ENCODE results near the gene INTS2. TPM values are rescaled to one million over a fixed set of nuclear protein-coding genes. Genes with fewer than 3 reads are reported as not detected.

Gene INTS2
- total RNA-seq, 1 experiment from 2014 or later: 17.5 TPM

GRCh38 chr17:61947367-61948078 is 19.7 kb upstream of the INTS2 start:
- Histone ChIP-seq H3K4me1 (replicated peaks; ENCODE audit: insufficient read depth) (no peaks in the 10 kb centered on the region), H3K4me2 (no peak overlapping the region), H3K27ac (no peak overlapping the region), H3F3A (ENCODE audit: insufficient read depth, low read depth) (peaks cover 13% of the 10 kb centered on the region; the same call in 1 of the 2 replicates), H3K4me3 (no peak overlapping the region), H4K20me1 (ENCODE audit: insufficient read depth) (peaks cover 11% of the 10 kb centered on the region), H3K36me3 (ENCODE audit: low read depth) (peaks cover 51% of the 10 kb centered on the region), H2AFZ (no peak overlapping the region), H3K9me2 (ENCODE audit: insufficient read depth) (no peaks in the 10 kb centered on the region), H3K79me2 (ENCODE audit: low read depth) (no peaks in the 10 kb centered on the region), H3K27me3 (ENCODE audit: insufficient read depth, low read depth) (no peaks in the 10 kb centered on the region), H3K9me3 (ENCODE audit: insufficient read depth, low read depth) (no peaks in the 10 kb centered on the region)
- DNase-seq: no peak
- intact Hi-C loops (cut with micrococcal nuclease; ENCODE audit: unreplicated experiment): no loop called here
- no TSS peak for BruUV-seq (replicated peaks)
- ChIA-PET POLR2A (ENCODE audit: unreplicated experiment) (no interaction called here), CTCF (interaction anchor here (0.6 kb wide), 1 partner anchor 13 kb away, joined by 9 read pairs; no protein-coding TSS in a partner anchor)
- TF ChIP-seq CTCF (conservative IDR thresholded peaks at IDR 0.05) (no peak), EZH2 (IDR thresholded peaks at IDR 0.05; ENCODE audit: low read depth) (no peak)

GRCh38 chr17:61946359-61946758 is 18.6 kb upstream of the INTS2 start:
- Histone ChIP-seq H4K20me1 (ENCODE audit: insufficient read depth) (peaks cover 11% of the 10 kb centered on the region), H3K9me2 (ENCODE audit: insufficient read depth) (no peaks in the 10 kb centered on the region), H3K4me1 (replicated peaks; ENCODE audit: insufficient read depth) (no peaks in the 10 kb centered on the region), H3K4me3 (no peak overlapping the region), H3K27me3 (ENCODE audit: insufficient read depth, low read depth) (no peaks in the 10 kb centered on the region), H3K36me3 (ENCODE audit: low read depth) (peaks cover 49% of the 10 kb centered on the region), H2AFZ (no peak overlapping the region), H3K79me2 (ENCODE audit: low read depth) (no peaks in the 10 kb centered on the region), H3K9me3 (ENCODE audit: insufficient read depth, low read depth) (no peaks in the 10 kb centered on the region), H3F3A (ENCODE audit: insufficient read depth, low read depth) (peaks cover 13% of the 10 kb centered on the region), H3K27ac (no peak overlapping the region), H3K4me2 (no peak overlapping the region)
- intact Hi-C loops (cut with micrococcal nuclease; ENCODE audit: unreplicated experiment): no loop called here
- BruUV-seq (replicated peaks): no TSS peak
- no peak for TF ChIP-seq EZH2 (IDR thresholded peaks at IDR 0.05; ENCODE audit: low read depth)
- no peak for TF ChIP-seq CTCF (conservative IDR thresholded peaks at IDR 0.05)
- ChIA-PET CTCF (no interaction called here), POLR2A (ENCODE audit: unreplicated experiment) (no interaction called here)
- no peak for DNase-seq

GRCh38 chr17:61943117-61943516 is 15.3 kb upstream of the INTS2 start:
- no peak for TF ChIP-seq CTCF (conservative IDR thresholded peaks at IDR 0.05)
- TF ChIP-seq EZH2 (IDR thresholded peaks at IDR 0.05; ENCODE audit: low read depth): no peak
- no peaks in the 10 kb centered on the region for H3K9me3 ChIP-seq (ENCODE audit: insufficient read depth, low read depth)
- H3K27me3 ChIP-seq (ENCODE audit: insufficient read depth, low read depth): no peaks in the 10 kb centered on the region
- ChIA-PET POLR2A (ENCODE audit: unreplicated experiment) (no interaction called here), CTCF (no interaction called here)
- DNase-seq: no peak
- intact Hi-C loops (cut with micrococcal nuclease; ENCODE audit: unreplicated experiment): no loop called here
- peaks cover 30% of the 10 kb centered on the region for H3F3A ChIP-seq (ENCODE audit: insufficient read depth, low read depth)
- no peak overlapping the region for H3K4me3 ChIP-seq
- H3K4me2 ChIP-seq: no peak overlapping the region
- BruUV-seq (replicated peaks): no TSS peak
- H3K4me1 ChIP-seq (replicated peaks; ENCODE audit: insufficient read depth): no peaks in the 10 kb centered on the region
- H3K36me3 ChIP-seq (ENCODE audit: low read depth): peaks cover 37% of the 10 kb centered on the region; the same call in 1 of the 2 replicates
- no peak overlapping the region for H3K27ac ChIP-seq
- no peaks in the 10 kb centered on the region for H3K79me2 ChIP-seq (ENCODE audit: low read depth)
- H3K9me2 ChIP-seq (ENCODE audit: insufficient read depth): no peaks in the 10 kb centered on the region
- peaks cover 6% of the 10 kb centered on the region; the same call in 1 of the 2 replicates for H4K20me1 ChIP-seq (ENCODE audit: insufficient read depth)
- no peak overlapping the region for H2AFZ ChIP-seq

Data from PC-9 (cell line).